ENCODE measurements around the gene SLC43A3. TPM values are rescaled to one million over a fixed set of nuclear protein-coding genes. Genes with fewer than 3 reads are reported as not detected.

Gene SLC43A3
- total and polyA plus RNA-seq, 12 donors, result 12.1 to 36.2 (median 19.8) TPM

- Histone ChIP-seq H3K4me3 (no peak overlapping the region), H3K4me1 (no peaks in the 10 kb centered on the region), H3K36me3 (no peaks in the 10 kb centered on the region), H3K9me3 (no peaks in the 10 kb centered on the region), H3K27me3 (no peaks in the 10 kb centered on the region), H3K27ac (no peak overlapping the region)
- no peak for ATAC-seq
- DNase-seq, result no peak
- intact Hi-C loops (cut with DNase I), result no loop called here
- 76 to 77% methylated on average over 11 of the region's 11 CpGs for WGBS, 2 donors
- TF ChIP-seq CTCF (IDR thresholded peaks at IDR 0.05), result no peak
These were observed 30.9 kb downstream of the SLC43A3 start for GRCh38 chr11:57395905-57396623.

GRCh38 chr11:57394203-57394965 is 32.5 kb downstream of the SLC43A3 start:
- DNase-seq (no peak), ATAC-seq (no peak)
- intact Hi-C loops (cut with DNase I), result no loop called here
- Histone ChIP-seq H3K4me1 (no peaks in the 10 kb centered on the region), H3K9me3 (no peaks in the 10 kb centered on the region), H3K4me3 (no peak overlapping the region), H3K36me3 (no peaks in the 10 kb centered on the region), H3K27me3 (no peaks in the 10 kb centered on the region), H3K27ac (no peak overlapping the region)
- TF ChIP-seq CTCF (IDR thresholded peaks at IDR 0.05), result no peak
- 77 to 80% methylated on average over 4 of the region's 4 CpGs for WGBS, 2 donors

GRCh38 chr11:57392763-57393105 is 34.2 kb downstream of the SLC43A3 start:
- ATAC-seq (no peak), DNase-seq (no peak)
- TF ChIP-seq CTCF (IDR thresholded peaks at IDR 0.05), result no peak
- no peaks in the 10 kb centered on the region for H3K36me3 ChIP-seq
- H3K27me3 ChIP-seq, result no peaks in the 10 kb centered on the region
- no peaks in the 10 kb centered on the region for H3K9me3 ChIP-seq
- H3K27ac ChIP-seq, result no peak overlapping the region
- no peak overlapping the region for H3K4me3 ChIP-seq
- 83 to 84% methylated on average over 4 of the region's 4 CpGs for WGBS, 2 donors
- intact Hi-C loops (cut with DNase I), result no loop called here
- H3K4me1 ChIP-seq, result peaks cover 0 to 2% (median 0%) of the 10 kb centered on the region in 9 donors

GRCh38 chr11:57392066-57392762 is 34.7 kb downstream of the SLC43A3 start:
- Histone ChIP-seq H3K27ac (no peak overlapping the region), H3K4me1 (peaks cover 0 to 7% (median 0%) of the 10 kb centered on the region in 9 donors), H3K36me3 (no peaks in the 10 kb centered on the region), H3K4me3 (no peak overlapping the region), H3K27me3 (no peaks in the 10 kb centered on the region), H3K9me3 (no peaks in the 10 kb centered on the region)
- no peak for TF ChIP-seq CTCF (IDR thresholded peaks at IDR 0.05)
- no peak for DNase-seq
- WGBS, 2 donors, result 85 to 89% methylated on average over 8 of the region's 8 CpGs
- no peak for ATAC-seq
- intact Hi-C loops (cut with DNase I), result no loop called here
